Measurements from ENCODE around the gene INA.

- TF ChIP-seq, protein P1, sequence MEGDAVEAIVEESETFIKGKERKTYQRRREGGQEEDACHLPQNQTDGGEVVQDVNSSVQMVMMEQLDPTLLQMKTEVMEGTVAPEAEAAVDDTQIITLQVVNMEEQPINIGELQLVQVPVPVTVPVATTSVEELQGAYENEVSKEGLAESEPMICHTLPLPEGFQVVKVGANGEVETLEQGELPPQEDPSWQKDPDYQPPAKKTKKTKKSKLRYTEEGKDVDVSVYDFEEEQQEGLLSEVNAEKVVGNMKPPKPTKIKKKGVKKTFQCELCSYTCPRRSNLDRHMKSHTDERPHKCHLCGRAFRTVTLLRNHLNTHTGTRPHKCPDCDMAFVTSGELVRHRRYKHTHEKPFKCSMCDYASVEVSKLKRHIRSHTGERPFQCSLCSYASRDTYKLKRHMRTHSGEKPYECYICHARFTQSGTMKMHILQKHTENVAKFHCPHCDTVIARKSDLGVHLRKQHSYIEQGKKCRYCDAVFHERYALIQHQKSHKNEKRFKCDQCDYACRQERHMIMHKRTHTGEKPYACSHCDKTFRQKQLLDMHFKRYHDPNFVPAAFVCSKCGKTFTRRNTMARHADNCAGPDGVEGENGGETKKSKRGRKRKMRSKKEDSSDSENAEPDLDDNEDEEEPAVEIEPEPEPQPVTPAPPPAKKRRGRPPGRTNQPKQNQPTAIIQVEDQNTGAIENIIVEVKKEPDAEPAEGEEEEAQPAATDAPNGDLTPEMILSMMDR (IDR thresholded peaks at IDR 0.05): no peak
- no peak for TF ChIP-seq POLR2A (IDR thresholded peaks at IDR 0.05)
Measured at GRCh38 chr10:103277713-103278536, 987 bp downstream of the INA start.

All from tibial nerve (tissue), 3 donors.